HepG2 (cell line): ENCODE measurements around the gene RBBP8NL. TPM values are rescaled to one million over a fixed set of nuclear protein-coding genes. Genes with fewer than 3 reads are reported as not detected.
A peak's percentile ranks its signal among the peaks of the same experiment; 100 is the strongest.

Experiments
- AKAP8 ChIP-seq: sonication (generic); formaldehyde crosslinking; IDR thresholded peaks from 2 replicates; pipeline ENCODE4 v1.5.1; 2020; ENCODE audit warnings: mild to moderate bottlenecking, missing genetic modification reagents
- ARID4A ChIP-seq: sonication (generic); formaldehyde crosslinking; IDR thresholded peaks from 2 replicates; pipeline ENCODE4 v1.5.0; 2020; ENCODE audit warnings: mild to moderate bottlenecking, missing genetic modification reagents, borderline replicate concordance
- ATF7-NPFF ChIP-seq: sonication (generic); formaldehyde crosslinking; IDR thresholded peaks from 2 replicates; pipeline ENCODE4 v1.8.1; 2023; ENCODE audit warnings: mild to moderate bottlenecking, low read depth, missing genetic modification reagents, moderate library complexity
- HOXA7 ChIP-seq: sonication (generic); formaldehyde crosslinking; IDR thresholded peaks from 2 replicates; pipeline ENCODE4 v1.8.1; 2022; ENCODE audit warnings: mild to moderate bottlenecking, missing genetic modification reagents, moderate library complexity
- KDM4B ChIP-seq: sonication (generic); formaldehyde crosslinking; IDR thresholded peaks from 2 replicates; pipeline ENCODE4 v1.4.0; 2020; ENCODE audit warnings: missing genetic modification reagents
- PLRG1 ChIP-seq: fragments of 450-650 bp; conservative IDR thresholded peaks from 2 replicates; pipeline ENCODE4 v1.6.1; 2016
- RNF2 ChIP-seq: fragments of 450-650 bp; conservative IDR thresholded peaks from 2 replicates; pipeline ENCODE4 v1.6.1; 2016; ENCODE audit warnings: low read depth
- TBP ChIP-seq: sonication (generic); formaldehyde crosslinking; IDR thresholded peaks from 2 replicates; pipeline ENCODE4 v1.5.0; 2020; ENCODE audit warnings: missing genetic modification reagents
- ZBTB40 ChIP-seq, 2 experiments: fragments of 450-650 bp in 1 of 2; sonication (generic) in 1 of 2; formaldehyde crosslinking in 1 of 2; IDR thresholded peaks; 2 replicates each; pipeline versions ENCODE4 v1.6.1 to v1.8.0; 2016 to 2022; ENCODE audit warnings: antibody characterized with exemption in 1 of 2, mild to moderate bottlenecking in 1 of 2, missing genetic modification reagents in 1 of 2
- ZMAT3 ChIP-seq: sonication (generic); formaldehyde crosslinking; conservative IDR thresholded peaks from 2 replicates; pipeline ENCODE4 v1.7.0; 2021; ENCODE audit warnings: missing genetic modification reagents
- ZNF235 ChIP-seq: sonication (generic); formaldehyde crosslinking; IDR thresholded peaks from 2 replicates; pipeline ENCODE4 v1.8.1; 2023; ENCODE audit warnings: mild to moderate bottlenecking, missing genetic modification reagents, borderline replicate concordance
- ZNF350 ChIP-seq: sonication (generic); formaldehyde crosslinking; IDR thresholded peaks from 2 replicates; pipeline ENCODE4 v1.4.0; 2020; ENCODE audit warnings: mild to moderate bottlenecking, low read depth, missing genetic modification reagents, borderline replicate concordance
- ZNF468 ChIP-seq: sonication (generic); formaldehyde crosslinking; IDR thresholded peaks from 2 replicates; pipeline ENCODE4 v1.8.0; 2022; ENCODE audit warnings: mild to moderate bottlenecking, moderate library complexity, missing genetic modification reagents
- polyA plus RNA-seq, 8 experiments: library from polyadenylated mRNA; depleted of rRNA in 3 of 8; stranded (reverse) in 7 of 8; unstranded in 1 of 8; fragments of >200 nt; fragmentation: Illumina TruSeq in 4 of 8; extraction: Trizol in 4 of 8; gene quantifications; 2 replicates each; pipeline versions ENCODE4 v1.2.1 to v1.2.3, GENCODE V29; 2011 to 2016; ENCODE audit warnings: low read depth in 4 of 8, missing spikeins in 1 of 8, mixed read lengths in 1 of 8; ENCODE audit not compliant: insufficient read depth in 1 of 8
- total RNA-seq, 5 experiments: library from RNA; depleted of rRNA; stranded (reverse); fragments of >200 nt; fragmentation: Illumina TruSeq; extraction: Trizol; gene quantifications; 2 replicates each; pipeline ENCODE4 v1.2.3, GENCODE V29; 2016; ENCODE audit warnings: low read depth in 1 of 5
- TF ChIP-seq, protein P1 (sequence below): sonication (generic); formaldehyde crosslinking; IDR thresholded peaks from 2 replicates; pipeline ENCODE4 v1.8.1; 2022; ENCODE audit warnings: mild to moderate bottlenecking, missing genetic modification reagents

Gene RBBP8NL
- total and polyA plus RNA-seq, 2 of the 13 experiments (the other 11 are each of a cell fraction or from before 2014, with no cell fraction given), result 0.69 to 0.86 TPM

GRCh38 chr20:62366370-62367135 is 60.8 kb downstream of the RBBP8NL start (continued):
- peak; percentile 75 for TF ChIP-seq ARID4A (CRISPR knock-in tag)
- TF ChIP-seq TBP, result no peak
- peak; percentile 74 for TF ChIP-seq ZMAT3
- TF ChIP-seq PLRG1, result no peak
- no peak for TF ChIP-seq ZNF468 (CRISPR knock-in tag)
- peak; percentile 88; the same call in 1 of the 2 replicates for TF ChIP-seq ZNF235 (CRISPR knock-in tag)
- peak; percentile 56; the same call in 1 of the 2 replicates for TF ChIP-seq AKAP8 (CRISPR knock-in tag)
- TF ChIP-seq KDM4B (CRISPR knock-in tag), result no peak; the same call in 1 of the 2 replicates
- TF ChIP-seq RNF2, result no peak
- no peak; the same call in 1 of the 2 replicates for TF ChIP-seq ATF7-NPFF (CRISPR knock-in tag)
- no peak for TF ChIP-seq HOXA7 (CRISPR knock-in tag)
- 0 out of 2 replicates have a peak, but pooled peaks have one; percentile 24 for TF ChIP-seq ZNF350 (CRISPR knock-in tag)
- TF ChIP-seq, protein P1, sequence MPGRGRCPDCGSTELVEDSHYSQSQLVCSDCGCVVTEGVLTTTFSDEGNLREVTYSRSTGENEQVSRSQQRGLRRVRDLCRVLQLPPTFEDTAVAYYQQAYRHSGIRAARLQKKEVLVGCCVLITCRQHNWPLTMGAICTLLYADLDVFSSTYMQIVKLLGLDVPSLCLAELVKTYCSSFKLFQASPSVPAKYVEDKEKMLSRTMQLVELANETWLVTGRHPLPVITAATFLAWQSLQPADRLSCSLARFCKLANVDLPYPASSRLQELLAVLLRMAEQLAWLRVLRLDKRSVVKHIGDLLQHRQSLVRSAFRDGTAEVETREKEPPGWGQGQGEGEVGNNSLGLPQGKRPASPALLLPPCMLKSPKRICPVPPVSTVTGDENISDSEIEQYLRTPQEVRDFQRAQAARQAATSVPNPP (CRISPR knock-in tag), result 0 out of 2 replicates have a peak, but pooled peaks have one; percentile 44
- TF ChIP-seq ZBTB40 (IDR thresholded peaks at IDR 0.05), result no peak
- TF ChIP-seq ZBTB40 (CRISPR knock-in tag; IDR thresholded peaks at IDR 0.05), result no peak; the same call in 1 of the 2 replicates
